HG02840 (cell line): ENCODE data around the gene USP38.
"Not testable (repeated sequence)": the region's sequence is repeated elsewhere in the genome, so short reads cannot be mapped to it uniquely, and the experiment has no call there.

Source experiments
- ATAC-seq: cut with Tn5 transposase; IDR thresholded peaks from one replicate; pipeline ENCODE4 v1.9.1; 2021; ENCODE audit warnings: mild to moderate bottlenecking, moderate library complexity, moderate number of reproducible peaks; ENCODE audit not compliant: unreplicated experiment, low FRiP score

The USP38 gene

GRCh38 chr4:143254491-143255226 is 69.9 kb downstream of the USP38 start:
- no peak for ATAC-seq

DNA sequence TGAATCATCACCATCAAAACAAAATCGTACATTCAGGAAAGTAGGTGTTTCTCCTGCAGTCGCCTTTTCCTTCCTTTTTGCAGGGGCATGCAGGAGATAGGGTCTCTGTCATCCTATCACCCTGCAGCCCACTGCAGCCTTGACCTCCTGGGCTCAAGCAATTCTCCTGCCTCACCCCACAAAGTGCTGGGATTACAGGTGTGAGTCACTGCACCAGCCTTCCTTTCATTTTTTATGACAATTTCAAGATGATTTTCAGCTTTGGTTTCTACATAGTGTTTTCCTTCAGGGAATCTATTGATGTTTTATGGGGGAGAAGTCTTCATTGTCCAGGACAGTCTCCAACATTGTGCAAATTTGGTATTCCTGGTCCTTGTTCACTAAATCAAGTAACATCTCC is 71.7 kb downstream of the USP38 start:
- ATAC-seq, result no peak

DNA sequence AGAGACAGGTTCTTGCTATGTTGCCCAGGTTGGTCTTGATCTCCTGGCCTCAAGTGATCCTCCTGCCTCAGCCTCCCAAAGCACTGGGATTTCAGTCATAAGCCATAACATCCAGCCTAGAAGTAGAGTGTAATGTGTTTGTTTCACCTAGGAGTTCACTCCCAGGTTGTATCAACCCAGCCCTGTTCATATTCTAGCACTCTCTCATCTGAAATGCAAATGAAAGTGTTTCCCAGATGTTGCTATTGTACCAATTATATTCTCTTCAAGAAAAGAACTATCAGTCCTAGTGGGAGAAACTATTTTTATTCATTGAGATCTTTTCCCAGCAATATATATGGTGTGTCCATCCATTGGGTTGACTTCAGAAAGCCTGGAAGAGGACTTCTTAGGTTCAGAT is 72.6 kb downstream of the USP38 start:
- no peak for ATAC-seq

DNA sequence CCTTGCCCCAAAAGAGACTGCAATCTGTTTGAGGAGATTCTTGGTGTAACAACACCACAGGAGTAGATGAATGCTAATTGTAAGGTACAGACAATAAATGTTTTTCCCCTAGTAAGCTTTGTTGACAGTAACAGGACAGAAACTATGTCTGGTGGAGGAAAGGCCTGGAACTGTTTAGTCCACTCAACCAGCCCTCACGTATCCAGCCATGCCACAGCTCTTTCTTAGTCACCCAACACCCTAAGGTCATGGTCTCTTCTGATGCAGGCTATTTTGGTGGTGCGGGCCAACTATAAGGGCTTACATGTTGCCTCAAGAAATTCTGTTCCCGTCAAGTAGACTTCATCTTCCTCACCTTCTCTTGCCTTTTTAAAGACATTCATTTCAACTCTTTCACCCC is 76.0 kb downstream of the USP38 start:
- ATAC-seq, result no peak

DNA sequence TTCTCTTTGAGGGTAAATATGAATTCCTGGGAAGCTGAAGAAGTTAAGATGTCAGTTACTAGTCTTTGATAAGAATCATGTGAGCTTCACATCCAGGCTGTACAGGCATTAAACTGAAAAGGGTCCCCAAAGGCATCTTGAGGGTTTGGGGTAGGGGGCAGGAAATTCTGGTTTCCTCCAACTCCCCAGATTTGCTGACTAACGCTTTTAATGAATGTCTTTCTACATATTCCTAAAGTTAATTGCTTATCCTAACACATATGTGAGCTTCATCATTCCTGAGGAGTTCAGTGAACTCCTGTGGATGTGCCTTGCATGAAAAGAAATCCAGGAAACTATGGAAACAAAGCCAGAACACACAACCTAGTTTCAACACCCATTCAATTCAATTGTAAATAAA is 78.1 kb downstream of the USP38 start:
- ATAC-seq, result no peak

DNA sequence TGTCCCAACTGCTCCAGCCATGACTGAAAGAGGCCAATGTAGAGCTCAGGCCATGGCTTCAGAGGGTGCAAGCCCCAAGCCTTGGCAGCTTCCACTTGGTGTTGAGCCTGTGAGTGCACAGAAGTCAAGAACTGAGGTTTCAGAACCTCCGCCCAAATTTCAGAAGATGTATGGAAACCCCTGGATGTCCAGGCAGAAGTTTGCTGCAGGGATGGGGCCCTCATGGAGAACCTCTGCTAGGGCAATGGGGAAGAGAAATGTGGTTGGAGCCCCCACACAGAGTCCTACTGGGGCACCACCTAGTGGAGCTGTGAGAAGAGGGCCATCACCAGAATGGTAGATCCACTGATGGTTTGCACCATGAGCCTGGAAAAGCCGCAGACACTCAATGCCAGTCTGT is 83.0 kb downstream of the USP38 start:
- ATAC-seq, result not testable (repeated sequence)

- no peak for ATAC-seq
Observed at GRCh38 chr4:143270256-143270838, 85.6 kb downstream of the USP38 start.
